ACC112 (cell line): Measurements from ENCODE around the gene CYP46A1.
"Not testable (repeated sequence)": the region's sequence is repeated elsewhere in the genome, so short reads cannot be mapped to it uniquely, and the experiment has no call there.

Experiments
- H2AFZ ChIP-seq: fragments of 200-600 bp; sonication (generic); one replicate; pipeline ENCODE4 v1.6.0; 2017; ENCODE audit warnings: antibody characterized with exemption, low read length; ENCODE audit not compliant: unreplicated experiment
- H3K27ac ChIP-seq: fragments of 200-600 bp; sonication (generic); 2 replicates; pipeline ENCODE4 v1.5.1; 2014; ENCODE audit warnings: low read depth, mild to moderate bottlenecking, antibody characterized with exemption, low read length, moderate library complexity
- H3K27me3 ChIP-seq: fragments of 200-600 bp; sonication (generic); 2 replicates; pipeline ENCODE4 v1.6.1; 2014; ENCODE audit warnings: mild to moderate bottlenecking, antibody characterized with exemption, low read length, moderate library complexity, mixed read lengths; ENCODE audit not compliant: insufficient read depth
- H3K36me3 ChIP-seq: fragments of 200-600 bp; sonication (generic); 2 replicates; pipeline ENCODE4 v1.6.1; 2016; ENCODE audit warnings: mild to moderate bottlenecking, antibody characterized with exemption, low read length, moderate library complexity, mixed read lengths; ENCODE audit not compliant: insufficient read depth
- H3K4me1 ChIP-seq: fragments of 200-600 bp; sonication (generic); one replicate; pipeline ENCODE4 v1.6.1; 2016; ENCODE audit warnings: low read length, mixed read lengths; ENCODE audit not compliant: insufficient read depth, unreplicated experiment, control insufficient read depth
- H3K4me3 ChIP-seq: fragments of 200-600 bp; sonication (generic); 2 replicates; pipeline ENCODE4 v1.5.1; 2014; ENCODE audit warnings: mild to moderate bottlenecking, low read depth, low read length
- H3K79me2 ChIP-seq: fragments of 200-600 bp; sonication (generic); one replicate; pipeline ENCODE4 v1.6.0; 2016; ENCODE audit warnings: low read length; ENCODE audit not compliant: control insufficient read depth, unreplicated experiment, insufficient read depth

CYP46A1 gene

DNA sequence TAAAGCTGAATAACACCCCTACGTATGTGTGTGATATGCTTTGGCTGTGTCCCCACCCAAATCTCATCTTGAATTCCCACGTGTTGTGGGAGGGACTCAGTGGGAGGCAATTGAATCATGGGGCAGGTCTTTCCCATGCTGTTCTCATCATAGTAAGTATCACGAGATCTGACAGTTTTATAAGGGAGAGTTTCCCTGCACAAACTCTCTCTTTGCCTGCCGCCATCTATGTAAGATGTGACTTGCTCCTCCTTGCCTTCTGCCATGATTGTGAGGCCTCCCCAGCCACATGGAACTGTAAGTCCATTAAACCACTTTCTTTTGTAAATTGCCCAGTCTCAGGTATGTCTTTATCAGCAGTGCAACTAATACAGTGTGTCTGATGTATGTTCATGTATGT is 78.8 kb downstream of the CYP46A1 start:
- not testable (repeated sequence) for H3K4me3 ChIP-seq, H3K27me3 ChIP-seq, H3K27ac ChIP-seq, H3K79me2 ChIP-seq, H3K36me3 ChIP-seq, H2AFZ ChIP-seq
- peaks cover 23% of the 10 kb centered on the region for H3K4me1 ChIP-seq

DNA sequence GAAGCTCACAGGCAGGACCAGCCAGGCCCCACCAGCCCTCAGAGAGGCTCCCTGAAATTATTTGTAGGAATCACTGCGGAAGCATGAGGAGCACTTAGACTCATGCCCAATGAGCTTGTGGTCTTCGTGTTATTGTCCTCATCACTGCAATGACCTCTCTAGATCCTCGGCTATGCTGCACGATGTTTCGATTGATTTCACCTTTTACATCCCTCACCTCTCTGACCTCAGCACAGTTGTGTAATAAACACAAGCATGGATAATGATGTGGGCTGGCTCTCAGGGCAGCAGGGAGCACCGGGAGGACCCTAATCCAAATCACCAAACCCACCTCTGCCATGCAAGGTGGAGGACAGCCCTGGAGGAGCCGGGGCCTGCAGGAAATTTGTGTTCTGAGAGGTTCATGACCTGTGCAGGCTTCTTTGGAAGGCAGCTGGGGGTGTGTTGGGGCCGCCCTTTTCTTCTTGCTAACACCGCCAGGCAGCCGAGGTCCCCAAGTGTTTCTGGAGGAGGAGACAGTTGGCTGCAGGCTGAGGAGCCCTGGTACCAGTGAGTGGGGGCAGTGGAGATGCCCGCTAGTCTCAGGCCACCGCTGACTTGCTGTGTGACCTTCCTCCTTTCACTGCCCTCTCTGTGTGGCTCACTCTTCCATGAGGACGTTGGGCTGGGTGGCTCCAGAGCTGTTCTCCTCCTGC is 79.6 kb downstream of the CYP46A1 start:
- H3K27me3 ChIP-seq, result no peaks in the 10 kb centered on the region
- H2AFZ ChIP-seq, result no peak overlapping the region
- H3K27ac ChIP-seq, result no peak overlapping the region
- H3K4me3 ChIP-seq, result no peak overlapping the region
- peaks cover 19% of the 10 kb centered on the region for H3K4me1 ChIP-seq
- no peaks in the 10 kb centered on the region for H3K36me3 ChIP-seq
- no peaks in the 10 kb centered on the region for H3K79me2 ChIP-seq

DNA sequence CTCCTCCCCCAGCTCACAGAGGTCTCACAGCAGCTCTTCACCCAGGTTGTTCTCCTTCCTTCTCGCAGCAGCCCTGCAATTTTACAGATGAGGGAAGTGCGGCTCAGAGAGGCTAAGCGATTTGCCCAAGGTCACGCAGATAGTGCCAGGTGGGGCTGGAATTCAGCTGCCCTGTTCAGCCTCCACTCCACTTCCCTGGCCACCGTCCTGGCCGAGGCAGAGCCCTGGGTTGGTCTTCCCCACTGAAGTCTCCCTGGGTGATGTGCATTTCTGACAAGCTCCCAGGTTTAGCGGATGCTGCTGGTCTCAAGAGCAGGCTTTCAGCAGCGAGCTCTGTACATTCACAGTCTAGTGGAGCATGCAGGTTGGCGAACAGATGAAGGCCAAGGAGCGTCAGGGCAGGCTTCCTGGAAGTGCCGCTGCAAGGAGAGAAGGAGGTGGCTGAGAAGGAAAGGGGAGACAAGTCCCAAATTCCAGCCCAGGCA is 80.2 kb downstream of the CYP46A1 start:
- Histone ChIP-seq H3K27me3 (no peaks in the 10 kb centered on the region), H3K4me3 (no peak overlapping the region), H3K4me1 (peaks cover 15% of the 10 kb centered on the region), H3K36me3 (no peaks in the 10 kb centered on the region), H3K79me2 (no peaks in the 10 kb centered on the region), H3K27ac (no peak overlapping the region), H2AFZ (no peak overlapping the region)

- Histone ChIP-seq H2AFZ (no peak overlapping the region), H3K27ac (peak overlapping the region; percentile 84; the same call in 1 of the 2 replicates), H3K27me3 (no peaks in the 10 kb centered on the region), H3K36me3 (no peaks in the 10 kb centered on the region), H3K4me1 (peaks cover 15% of the 10 kb centered on the region), H3K4me3 (no peak overlapping the region), H3K79me2 (no peaks in the 10 kb centered on the region)
Measured at GRCh38 chr14:99768381-99768780, 84.3 kb downstream of the CYP46A1 start.

DNA sequence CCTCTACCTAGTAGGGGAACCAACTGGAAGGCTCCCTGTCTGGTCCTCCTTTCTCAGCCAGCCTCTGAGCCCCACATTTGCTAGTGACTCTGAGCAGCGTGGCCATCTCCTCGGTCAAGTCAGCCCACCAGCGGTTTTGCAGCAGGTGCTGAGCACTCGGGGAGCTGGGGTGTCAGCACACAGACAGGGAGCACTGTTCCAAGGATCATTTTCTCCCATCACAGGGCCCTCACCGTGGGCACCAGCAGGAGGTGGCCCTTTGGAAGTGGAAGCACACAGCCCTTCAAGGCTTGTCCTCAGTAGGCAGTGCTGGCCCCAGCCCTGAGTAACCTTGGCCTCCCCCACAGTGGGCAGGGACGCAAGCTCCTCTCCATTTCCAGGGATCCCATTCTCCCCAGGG is 85.0 kb downstream of the CYP46A1 start:
- Histone ChIP-seq H3K36me3 (no peaks in the 10 kb centered on the region), H3K27ac (no peak overlapping the region), H3K4me1 (peaks cover 15% of the 10 kb centered on the region), H3K4me3 (no peak overlapping the region), H3K79me2 (no peaks in the 10 kb centered on the region), H2AFZ (no peak overlapping the region), H3K27me3 (no peaks in the 10 kb centered on the region)

- Histone ChIP-seq H3K4me3 (no peak overlapping the region), H3K27me3 (no peaks in the 10 kb centered on the region), H3K36me3 (no peaks in the 10 kb centered on the region), H3K4me1 (peaks cover 21% of the 10 kb centered on the region), H3K27ac (no peak overlapping the region), H2AFZ (no peak overlapping the region), H3K79me2 (no peaks in the 10 kb centered on the region)
Measured at GRCh38 chr14:99769799-99770198, 85.7 kb downstream of the CYP46A1 start.

DNA sequence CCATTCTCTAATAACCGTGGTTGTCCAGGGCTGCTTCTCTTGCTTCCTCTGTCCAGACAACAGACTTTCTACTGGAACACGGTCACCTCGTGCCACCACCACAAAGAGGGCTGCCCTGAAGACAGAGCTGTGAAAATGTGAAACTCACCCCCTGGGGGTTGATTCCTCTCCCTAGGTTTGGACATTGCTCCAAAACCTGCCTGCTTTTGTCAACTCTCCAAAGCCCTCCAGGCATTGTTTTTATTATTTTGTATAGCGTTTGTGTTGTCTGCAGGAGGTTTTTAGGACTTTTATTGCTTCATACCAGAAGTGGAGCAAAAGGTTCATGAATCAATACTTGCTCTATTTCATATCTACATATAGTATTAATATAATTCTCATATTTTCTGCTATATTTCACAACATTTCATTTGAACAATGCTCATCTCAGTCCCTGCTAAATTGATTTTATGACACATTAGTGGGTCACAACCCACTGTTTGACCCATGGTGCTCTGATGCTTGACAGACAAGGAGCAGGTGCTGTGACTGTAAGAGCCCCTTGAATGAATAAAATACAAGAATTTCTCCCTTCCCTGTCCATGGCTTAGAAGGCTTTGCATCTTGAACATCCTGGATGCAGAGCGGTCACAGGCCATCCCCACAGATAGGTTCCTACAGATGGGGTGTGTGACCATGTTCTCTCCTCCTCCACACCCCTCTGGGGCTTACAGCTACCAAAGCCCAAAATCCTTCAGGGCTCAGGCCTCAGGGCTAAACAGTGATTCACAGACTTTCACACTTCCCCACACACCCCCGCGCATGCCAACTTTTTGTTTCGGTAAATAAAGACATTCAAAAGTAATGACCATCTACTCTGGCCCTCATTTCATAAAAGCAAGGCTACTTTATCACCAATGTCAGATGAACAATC is 88.5 kb downstream of the CYP46A1 start:
- no peaks in the 10 kb centered on the region for H3K36me3 ChIP-seq
- no peaks in the 10 kb centered on the region for H3K79me2 ChIP-seq
- no peak overlapping the region for H3K27ac ChIP-seq
- no peak overlapping the region for H2AFZ ChIP-seq
- peaks cover 13% of the 10 kb centered on the region for H3K4me1 ChIP-seq
- H3K4me3 ChIP-seq, result no peak overlapping the region
- H3K27me3 ChIP-seq, result no peaks in the 10 kb centered on the region

- H3K4me3 ChIP-seq, result no peak overlapping the region
- H3K4me1 ChIP-seq, result peaks cover 9% of the 10 kb centered on the region
- no peaks in the 10 kb centered on the region for H3K79me2 ChIP-seq
- H2AFZ ChIP-seq, result no peak overlapping the region
- H3K27me3 ChIP-seq, result no peaks in the 10 kb centered on the region
- no peak overlapping the region for H3K27ac ChIP-seq
- no peaks in the 10 kb centered on the region; the same call in 1 of the 2 replicates for H3K36me3 ChIP-seq
Measured at GRCh38 chr14:99773521-99774497, 89.7 kb downstream of the CYP46A1 start.

- no peaks in the 10 kb centered on the region for H3K27me3 ChIP-seq
- H3K4me1 ChIP-seq, result peaks cover 9% of the 10 kb centered on the region
- no peak overlapping the region for H3K27ac ChIP-seq
- no peaks in the 10 kb centered on the region; the same call in 1 of the 2 replicates for H3K36me3 ChIP-seq
- no peak overlapping the region for H2AFZ ChIP-seq
- H3K79me2 ChIP-seq, result no peaks in the 10 kb centered on the region
- no peak overlapping the region for H3K4me3 ChIP-seq
Measured at GRCh38 chr14:99774556-99775307, 90.6 kb downstream of the CYP46A1 start.
